Suppressor macrophage treated with lipopolysaccharide for 1 hour (primary cell): ENCODE data around the gene R3HDM2.

ENCODE experiments used
- DNase-seq, 3 donors: peaks; one replicate each; pipeline ENCODE4 v3.0.0-alpha.2; 2020 to 2022

The R3HDM2 gene

DNA sequence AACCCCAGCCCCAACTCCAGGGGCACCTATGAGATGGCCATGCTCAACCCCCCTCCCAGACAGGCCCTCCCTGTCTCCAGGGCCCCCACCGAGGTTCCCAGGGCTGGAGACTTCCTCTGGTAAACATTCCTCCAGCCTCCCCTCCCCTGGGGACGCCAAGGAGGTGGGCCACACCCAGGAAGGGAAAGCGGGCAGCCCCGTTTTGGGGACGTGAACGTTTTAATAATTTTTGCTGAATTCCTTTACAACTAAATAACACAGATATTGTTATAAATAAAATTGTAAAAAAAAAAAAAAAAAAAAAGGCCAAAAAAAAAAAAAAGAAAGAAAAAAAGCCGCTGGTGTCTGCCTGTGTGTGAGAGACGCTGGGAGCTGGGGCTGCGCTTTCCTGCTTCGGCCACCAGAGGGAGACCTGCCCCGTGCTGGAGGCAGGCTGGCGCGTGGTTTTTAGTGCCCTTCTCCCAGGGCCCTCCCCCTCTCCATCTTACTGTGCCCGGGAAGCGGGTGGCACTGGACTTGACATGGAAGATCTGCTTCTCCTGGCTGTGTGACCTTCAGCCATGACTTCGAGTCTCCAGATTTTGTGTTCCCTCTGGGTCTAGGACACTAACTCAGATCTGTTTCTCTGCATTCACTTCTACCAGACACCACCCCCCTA, 217.7 kb downstream of the R3HDM2 start:
- DNase-seq = peak; percentile 87 to 91 (median 90)

DNA sequence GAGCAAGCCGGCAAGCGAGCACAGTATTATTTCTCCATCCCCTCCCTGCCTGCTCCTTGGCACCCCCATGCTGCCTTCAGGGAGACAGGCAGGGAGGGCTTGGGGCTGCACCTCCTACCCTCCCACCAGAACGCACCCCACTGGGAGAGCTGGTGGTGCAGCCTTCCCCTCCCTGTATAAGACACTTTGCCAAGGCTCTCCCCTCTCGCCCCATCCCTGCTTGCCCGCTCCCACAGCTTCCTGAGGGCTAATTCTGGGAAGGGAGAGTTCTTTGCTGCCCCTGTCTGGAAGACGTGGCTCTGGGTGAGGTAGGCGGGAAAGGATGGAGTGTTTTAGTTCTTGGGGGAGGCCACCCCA, 218.2 kb downstream of the R3HDM2 start:
- no peak for DNase-seq

DNA sequence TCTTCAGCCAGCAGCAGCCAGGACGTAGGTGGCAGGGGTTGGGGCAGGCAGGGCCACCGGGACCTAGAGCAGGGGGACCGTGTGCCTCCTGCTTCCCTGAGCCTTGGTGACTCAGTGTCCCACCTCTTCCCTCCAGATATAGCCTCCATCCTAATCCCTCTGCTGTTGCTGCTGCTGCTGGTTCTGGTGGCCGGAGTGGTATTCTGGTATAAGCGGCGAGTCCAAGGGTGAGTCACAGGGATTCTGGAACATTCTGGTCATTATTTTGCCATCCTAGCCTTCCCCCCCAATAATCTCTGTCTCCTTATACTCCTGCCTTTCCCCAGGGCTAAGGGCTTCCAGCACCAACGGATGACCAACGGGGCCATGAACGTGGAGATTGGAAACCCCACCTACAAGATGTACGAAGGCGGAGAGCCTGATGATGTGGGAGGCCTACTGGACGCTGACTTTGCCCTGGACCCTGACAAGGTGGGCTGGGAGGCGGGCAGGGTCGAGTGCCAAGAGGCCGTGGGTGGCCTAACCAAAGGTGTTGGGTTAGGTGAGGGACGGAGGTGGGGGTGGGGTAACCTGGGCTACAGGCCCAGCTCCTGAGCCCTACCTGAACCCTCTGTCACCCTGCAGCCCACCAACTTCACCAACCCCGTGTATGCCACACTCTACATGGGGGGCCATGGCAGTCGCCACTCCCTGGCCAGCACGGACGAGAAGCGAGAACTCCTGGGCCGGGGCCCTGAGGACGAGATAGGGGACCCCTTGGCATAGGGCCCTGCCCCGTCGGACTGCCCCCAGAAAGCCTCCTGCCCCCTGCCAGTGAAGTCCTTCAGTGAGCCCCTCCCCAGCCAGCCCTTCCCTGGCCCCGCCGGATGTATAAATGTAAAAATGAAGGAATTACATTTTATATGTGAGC, 218.8 kb downstream of the R3HDM2 start:
- no peak for DNase-seq

DNA sequence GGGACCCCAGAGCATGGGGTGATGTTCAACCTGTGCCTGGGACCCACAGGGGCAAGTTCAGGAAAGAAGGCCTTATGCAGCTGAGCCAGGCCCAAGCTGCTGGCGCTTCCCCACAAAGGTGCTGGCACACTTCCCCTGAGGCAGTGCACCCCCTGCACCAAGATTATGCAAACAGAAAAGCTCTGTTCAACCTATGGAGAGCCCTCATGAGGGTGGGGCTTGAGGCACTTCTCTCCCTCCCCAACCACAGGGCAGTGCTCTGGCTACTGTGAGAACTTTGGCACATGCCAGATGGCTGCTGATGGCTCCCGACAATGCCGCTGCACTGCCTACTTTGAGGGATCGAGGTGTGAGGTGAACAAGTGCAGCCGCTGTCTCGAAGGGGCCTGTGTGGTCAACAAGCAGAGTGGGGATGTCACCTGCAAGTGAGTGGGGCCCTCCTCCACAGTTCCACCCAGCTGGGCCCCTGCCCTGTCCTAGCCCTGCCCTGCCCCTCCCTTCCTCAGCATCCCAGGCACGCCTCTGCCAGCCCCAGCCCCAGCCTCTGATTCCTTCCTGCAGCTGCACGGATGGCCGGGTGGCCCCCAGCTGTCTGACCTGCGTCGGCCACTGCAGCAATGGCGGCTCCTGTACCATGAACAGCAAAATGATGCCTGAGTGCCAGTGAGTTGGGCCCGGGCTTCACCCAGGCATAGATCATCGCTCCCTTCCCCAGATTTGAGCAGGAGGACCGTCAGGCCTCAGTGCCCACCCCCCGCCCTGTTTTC, 219.7 kb downstream of the R3HDM2 start:
- no peak for DNase-seq

DNA sequence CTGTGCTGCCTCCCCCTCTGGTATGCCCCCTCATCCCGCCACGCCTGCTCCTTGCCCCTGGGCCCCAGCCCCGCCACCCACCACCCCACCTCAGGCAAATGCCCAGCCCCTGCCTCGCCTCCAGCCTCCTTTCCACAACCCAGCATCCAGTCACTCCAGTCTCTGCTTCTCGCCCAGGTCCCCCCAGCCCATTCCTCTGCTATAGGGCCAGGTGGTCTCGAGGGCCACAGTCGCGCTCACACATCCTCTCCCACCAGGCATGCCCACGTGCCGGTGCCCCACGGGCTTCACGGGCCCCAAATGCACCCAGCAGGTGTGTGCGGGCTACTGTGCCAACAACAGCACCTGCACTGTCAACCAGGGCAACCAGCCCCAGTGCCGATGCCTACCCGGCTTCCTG, 220.4 kb downstream of the R3HDM2 start:
- DNase-seq = no peak

DNA sequence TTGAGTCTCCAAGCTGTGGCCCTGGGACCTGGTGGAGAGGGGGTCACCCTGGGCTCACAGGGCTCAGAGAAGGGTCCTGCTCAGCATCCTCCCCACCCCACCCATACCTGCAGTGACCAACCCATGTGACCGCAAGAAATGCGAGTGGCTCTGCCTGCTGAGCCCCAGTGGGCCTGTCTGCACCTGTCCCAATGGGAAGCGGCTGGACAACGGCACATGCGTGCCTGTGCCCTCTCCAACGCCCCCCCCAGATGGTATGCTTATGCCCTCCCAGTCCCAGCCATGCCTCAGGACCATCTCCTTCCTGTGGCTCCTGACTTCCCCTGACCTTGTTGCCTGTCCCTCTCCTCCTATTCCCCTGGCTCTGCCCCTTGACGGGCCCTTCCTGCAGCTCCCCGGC, 220.9 kb downstream of the R3HDM2 start:
- no peak for DNase-seq

DNA sequence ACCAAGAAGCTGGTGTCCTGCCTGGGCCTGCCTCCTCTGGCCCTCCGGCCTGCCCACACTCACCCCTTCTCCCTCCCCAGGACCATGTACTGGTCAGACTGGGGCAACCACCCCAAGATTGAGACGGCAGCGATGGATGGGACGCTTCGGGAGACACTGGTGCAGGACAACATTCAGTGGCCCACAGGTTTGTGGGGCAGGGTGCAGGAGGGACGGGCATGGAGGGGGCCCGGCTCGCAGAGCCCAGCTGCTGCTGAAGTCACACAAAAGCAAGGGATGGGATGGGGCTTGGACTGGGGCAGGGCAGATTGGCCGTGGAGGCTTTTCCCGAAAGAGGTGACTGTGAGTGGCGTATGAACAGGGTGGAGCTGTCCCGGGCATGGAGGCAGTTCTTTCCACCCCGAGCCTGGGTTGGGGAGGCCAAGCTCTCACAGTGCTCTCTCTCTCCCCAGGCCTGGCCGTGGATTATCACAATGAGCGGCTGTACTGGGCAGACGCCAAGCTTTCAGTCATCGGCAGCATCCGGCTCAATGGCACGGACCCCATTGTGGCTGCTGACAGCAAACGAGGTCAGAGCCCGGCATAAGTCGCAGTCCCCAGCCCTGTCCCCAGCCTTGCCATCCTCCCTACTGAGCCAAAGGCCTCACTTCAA, 222.1 kb downstream of the R3HDM2 start:
- no peak for DNase-seq

DNA sequence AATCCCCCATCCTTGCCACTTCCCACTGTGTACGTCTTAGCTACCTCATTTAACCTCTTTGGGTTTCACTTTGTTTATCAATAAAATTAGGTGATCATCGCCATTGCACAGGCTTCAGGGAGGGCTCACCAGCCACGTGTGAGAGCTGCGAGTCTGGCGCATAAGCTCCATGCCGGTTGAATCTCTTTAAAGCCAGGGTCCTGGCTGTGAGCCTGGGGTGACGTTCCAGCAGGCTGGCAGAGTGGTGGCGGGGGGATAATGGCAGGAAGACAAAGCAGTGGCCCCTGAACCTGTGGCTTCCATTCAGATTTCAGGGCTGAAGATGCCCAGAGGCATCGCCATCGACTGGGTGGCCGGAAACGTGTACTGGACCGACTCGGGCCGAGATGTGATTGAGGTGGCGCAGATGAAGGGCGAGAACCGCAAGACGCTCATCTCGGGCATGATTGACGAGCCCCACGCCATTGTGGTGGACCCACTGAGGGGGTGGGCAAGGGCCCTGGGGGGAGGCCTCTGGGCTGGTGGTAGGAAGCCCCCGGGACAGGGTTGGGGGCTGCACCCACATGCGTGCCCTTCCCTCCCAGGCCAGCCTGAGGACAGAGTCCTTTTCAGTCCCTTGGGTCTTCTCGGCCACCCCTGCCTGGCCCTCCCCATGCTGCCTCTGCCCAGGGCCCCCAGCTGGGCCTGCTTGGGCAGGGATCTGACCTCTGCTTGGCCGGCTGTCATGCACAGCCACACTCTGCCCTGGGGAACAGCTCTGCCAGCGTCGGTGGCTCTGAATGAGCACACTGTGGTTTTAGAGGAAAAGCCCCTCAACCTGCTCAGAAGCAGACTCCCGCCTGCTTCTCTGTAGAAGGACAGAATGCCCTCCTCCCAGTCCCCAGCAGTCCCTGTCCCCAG, 222.9 kb downstream of the R3HDM2 start:
- DNase-seq = no peak

DNA sequence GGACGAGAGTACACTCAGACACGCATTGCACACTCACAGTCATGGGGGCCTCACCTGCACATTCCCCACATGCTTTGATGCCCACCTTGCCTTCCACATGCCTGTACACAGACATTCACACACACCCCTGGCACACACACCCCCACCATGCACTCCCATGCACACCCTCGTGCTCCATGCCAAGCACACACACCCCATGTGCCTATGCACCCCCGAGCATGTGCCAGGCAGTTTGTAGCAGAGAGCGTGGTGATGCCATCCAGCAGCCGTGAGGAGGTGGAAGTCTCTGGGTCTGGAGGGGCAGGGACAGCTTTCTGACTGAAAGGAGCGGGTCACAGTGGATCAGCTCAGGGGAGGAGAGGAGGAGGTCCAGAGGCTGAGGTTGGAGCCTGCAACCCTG, 224.9 kb downstream of the R3HDM2 start:
- DNase-seq = no peak

DNA sequence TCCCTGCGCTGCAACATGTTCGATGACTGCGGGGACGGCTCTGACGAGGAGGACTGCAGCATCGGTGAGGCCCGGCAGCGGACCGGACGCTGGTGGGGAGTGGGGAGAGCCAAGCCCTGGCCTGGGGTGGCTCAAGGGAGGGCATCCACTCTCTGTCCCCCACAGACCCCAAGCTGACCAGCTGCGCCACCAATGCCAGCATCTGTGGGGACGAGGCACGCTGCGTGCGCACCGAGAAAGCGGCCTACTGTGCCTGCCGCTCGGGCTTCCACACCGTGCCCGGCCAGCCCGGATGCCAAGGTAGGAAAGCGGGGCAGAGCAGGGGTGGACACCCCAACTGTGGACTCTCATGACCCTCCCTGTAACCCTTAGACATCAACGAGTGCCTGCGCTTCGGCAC, 225.7 kb downstream of the R3HDM2 start:
- no peak for DNase-seq

DNA sequence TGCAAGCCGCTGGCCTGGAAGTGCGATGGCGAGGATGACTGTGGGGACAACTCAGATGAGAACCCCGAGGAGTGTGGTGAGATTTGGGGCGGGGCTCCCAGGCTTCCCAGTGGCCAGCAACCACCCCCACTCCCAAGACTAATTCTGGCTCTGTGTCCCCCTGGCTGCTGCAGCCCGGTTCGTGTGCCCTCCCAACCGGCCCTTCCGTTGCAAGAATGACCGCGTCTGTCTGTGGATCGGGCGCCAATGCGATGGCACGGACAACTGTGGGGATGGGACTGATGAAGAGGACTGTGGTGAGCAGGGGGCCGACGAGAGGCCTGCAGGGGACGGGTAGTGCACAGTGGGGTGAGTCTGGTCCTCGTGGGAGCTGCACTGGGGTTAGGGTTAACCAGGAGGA, 226.4 kb downstream of the R3HDM2 start:
- DNase-seq = no peak

DNA sequence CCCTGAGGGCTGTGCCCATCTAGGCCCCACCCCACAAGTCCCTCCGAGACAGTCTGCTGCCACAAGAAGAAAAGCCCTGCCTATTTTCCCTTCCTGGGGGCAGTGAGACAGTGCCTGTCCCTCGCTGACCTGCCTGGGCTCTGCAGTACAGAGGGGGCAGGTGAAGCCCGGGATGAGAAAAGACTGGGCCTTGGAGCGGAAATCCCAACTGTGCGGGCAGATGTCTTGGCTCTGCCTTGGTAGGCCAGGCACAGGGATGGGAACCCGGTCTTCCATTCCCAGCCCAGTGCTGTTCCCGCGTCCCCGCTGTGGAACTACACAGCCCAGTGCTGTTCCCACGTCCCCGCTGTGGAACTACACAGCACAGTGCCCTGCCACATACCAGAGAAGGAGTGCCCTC, 227.1 kb downstream of the R3HDM2 start:
- no peak for DNase-seq
